ENCODE data around the gene HES3.

DNA sequence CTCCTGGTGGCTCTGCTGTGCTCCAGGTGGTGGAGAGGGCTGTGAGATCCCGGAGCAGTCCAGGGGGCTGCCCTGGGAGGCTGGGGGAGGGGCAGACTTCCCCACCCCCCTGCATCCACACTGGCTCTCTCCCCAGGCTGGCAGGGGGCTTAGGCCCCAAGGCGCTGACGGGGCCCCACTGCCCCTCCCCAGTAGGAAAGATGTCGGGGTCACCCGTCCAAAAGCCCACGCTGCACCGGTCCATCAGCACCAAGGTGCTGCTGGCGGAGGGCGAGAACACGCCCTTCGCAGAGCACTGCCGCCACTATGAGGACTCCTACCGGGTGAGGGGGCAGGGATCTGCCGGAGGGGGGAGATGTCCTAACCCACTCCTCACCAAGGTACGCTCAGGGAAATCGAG, 32.2 kb upstream of the HES3 start:
- TF ChIP-seq CTCF (IDR thresholded peaks at IDR 0.05; ENCODE audit: low read length) (no peak), EZH2 (IDR thresholded peaks at IDR 0.05; ENCODE audit: borderline replicate concordance, low read length) (no peak)
